ENCODE measurements around the gene SEPTIN6. TPM values are rescaled to one million over a fixed set of nuclear protein-coding genes. Genes with fewer than 3 reads are reported as not detected.

The SEPTIN6 gene
- total RNA-seq: 10 to 100 TPM; 79.7 to 84.0 TPM

GRCh38 chrX:119693040-119693995 lies at the start of gene SEPTIN6:
Gene SEPTIN6, minus strand, starts transcription at chrX:119693168. Its CDS starts 63 bp downstream, at chrX:119693105.
- Mint-ChIP-seq H3K9me3 (no peaks in the 10 kb centered on the region), H3K36me3 (no peaks in the 10 kb centered on the region), H3K27ac (peak within 1 kb of the TSS; percentile 99), H3K4me1 (ENCODE audit: low read depth in 2 of 2) (peaks cover 12 to 26% of the 10 kb centered on the region in 2 donors), H3K27me3 (no peaks in the 10 kb centered on the region), H3K4me3 (peak within 1 kb of the TSS; percentile 98)
- ATAC-seq: peak; percentile 80 to 85
- peak; percentile 88 for DNase-seq (ENCODE audit: low spot score)

- H3K36me3 Mint-ChIP-seq: no peaks in the 10 kb centered on the region
- no peak for ATAC-seq
- H3K27ac Mint-ChIP-seq: no peak overlapping the region
- no peak overlapping the region for H3K4me3 Mint-ChIP-seq
- H3K27me3 Mint-ChIP-seq: peaks cover 0 to 3% of the 10 kb centered on the region in 2 donors
- H3K9me3 Mint-ChIP-seq: no peaks in the 10 kb centered on the region
- no peak for DNase-seq (ENCODE audit: low spot score)
- no peaks in the 10 kb centered on the region for H3K4me1 Mint-ChIP-seq (ENCODE audit: low read depth in 2 of 2)
Observed at GRCh38 chrX:119738742-119739141, 45.8 kb upstream of the SEPTIN6 start.

GRCh38 chrX:119736206-119736764 lies 43.3 kb upstream of the SEPTIN6 start:
- Mint-ChIP-seq H3K4me3 (no peak overlapping the region), H3K36me3 (no peaks in the 10 kb centered on the region), H3K27me3 (peaks cover 0 to 8% of the 10 kb centered on the region in 2 donors), H3K27ac (no peak overlapping the region), H3K9me3 (no peaks in the 10 kb centered on the region), H3K4me1 (ENCODE audit: low read depth in 2 of 2) (no peaks in the 10 kb centered on the region)
- no peak for ATAC-seq
- no peak for DNase-seq (ENCODE audit: low spot score)

GRCh38 chrX:119735467-119735866 lies 42.5 kb upstream of the SEPTIN6 start:
- H3K4me3 Mint-ChIP-seq: no peak overlapping the region
- no peaks in the 10 kb centered on the region for H3K4me1 Mint-ChIP-seq (ENCODE audit: low read depth in 2 of 2)
- no peaks in the 10 kb centered on the region for H3K36me3 Mint-ChIP-seq
- H3K27me3 Mint-ChIP-seq: peaks cover 0 to 13% of the 10 kb centered on the region in 2 donors
- DNase-seq (ENCODE audit: low spot score): no peak
- no peak overlapping the region for H3K27ac Mint-ChIP-seq
- no peaks in the 10 kb centered on the region for H3K9me3 Mint-ChIP-seq
- ATAC-seq: peak in 1 of 2 donors; percentile 15

- no peak overlapping the region for H3K27ac Mint-ChIP-seq
- no peaks in the 10 kb centered on the region for H3K36me3 Mint-ChIP-seq
- ATAC-seq (peak in 1 of 2 donors; percentile 11), DNase-seq (ENCODE audit: low spot score) (no peak)
- no peaks in the 10 kb centered on the region for H3K9me3 Mint-ChIP-seq
- peaks cover 0 to 13% of the 10 kb centered on the region in 2 donors for H3K27me3 Mint-ChIP-seq
- no peaks in the 10 kb centered on the region for H3K4me1 Mint-ChIP-seq (ENCODE audit: low read depth in 2 of 2)
- H3K4me3 Mint-ChIP-seq: no peak overlapping the region
Observed at GRCh38 chrX:119734897-119735339, 42.0 kb upstream of the SEPTIN6 start.

GRCh38 chrX:119729408-119730201 lies 36.6 kb upstream of the SEPTIN6 start:
- Mint-ChIP-seq H3K27ac (no peak overlapping the region), H3K4me3 (no peak overlapping the region), H3K36me3 (no peaks in the 10 kb centered on the region), H3K9me3 (no peaks in the 10 kb centered on the region), H3K4me1 (ENCODE audit: low read depth in 2 of 2) (peaks cover 0 to 5% of the 10 kb centered on the region in 2 donors), H3K27me3 (peaks cover 0 to 10% of the 10 kb centered on the region in 2 donors)
- ATAC-seq (peak in 1 of 2 donors; percentile 77), DNase-seq (ENCODE audit: low spot score) (peak; percentile 73)

- H3K9me3 Mint-ChIP-seq: no peaks in the 10 kb centered on the region
- peaks cover 0 to 5% of the 10 kb centered on the region in 2 donors for H3K4me1 Mint-ChIP-seq (ENCODE audit: low read depth in 2 of 2)
- no peak overlapping the region for H3K27ac Mint-ChIP-seq
- no peak for DNase-seq (ENCODE audit: low spot score)
- no peak overlapping the region for H3K4me3 Mint-ChIP-seq
- ATAC-seq: no peak
- H3K36me3 Mint-ChIP-seq: no peaks in the 10 kb centered on the region
- H3K27me3 Mint-ChIP-seq: peaks cover 0 to 10% of the 10 kb centered on the region in 2 donors
Observed at GRCh38 chrX:119728487-119728886, 35.5 kb upstream of the SEPTIN6 start.

GRCh38 chrX:119726900-119727555 lies 34.1 kb upstream of the SEPTIN6 start:
- Mint-ChIP-seq H3K4me3 (peak overlapping the region; percentile 14), H3K36me3 (no peaks in the 10 kb centered on the region), H3K4me1 (ENCODE audit: low read depth in 2 of 2) (peaks cover 0 to 5% of the 10 kb centered on the region in 2 donors), H3K9me3 (no peaks in the 10 kb centered on the region), H3K27me3 (peaks cover 0 to 10% of the 10 kb centered on the region in 2 donors), H3K27ac (no peak overlapping the region)
- DNase-seq (ENCODE audit: low spot score) (no peak), ATAC-seq (no peak)

GRCh38 chrX:119721926-119722325 lies 29.0 kb upstream of the SEPTIN6 start:
- H3K27ac Mint-ChIP-seq: no peak overlapping the region
- H3K9me3 Mint-ChIP-seq: no peaks in the 10 kb centered on the region
- DNase-seq (ENCODE audit: low spot score): no peak
- H3K36me3 Mint-ChIP-seq: no peaks in the 10 kb centered on the region
- no peaks in the 10 kb centered on the region for H3K27me3 Mint-ChIP-seq
- peaks cover 0 to under 1% of the 10 kb centered on the region in 2 donors for H3K4me1 Mint-ChIP-seq (ENCODE audit: low read depth in 2 of 2)
- H3K4me3 Mint-ChIP-seq: no peak overlapping the region
- ATAC-seq: no peak

- Mint-ChIP-seq H3K4me3 (no peak overlapping the region), H3K9me3 (no peaks in the 10 kb centered on the region), H3K27ac (no peak overlapping the region), H3K36me3 (no peaks in the 10 kb centered on the region), H3K4me1 (ENCODE audit: low read depth in 2 of 2) (no peaks in the 10 kb centered on the region), H3K27me3 (no peaks in the 10 kb centered on the region)
- DNase-seq (ENCODE audit: low spot score) (no peak), ATAC-seq (no peak)
Observed at GRCh38 chrX:119721487-119721886, 28.5 kb upstream of the SEPTIN6 start.

- ATAC-seq (no peak), DNase-seq (ENCODE audit: low spot score) (no peak)
- Mint-ChIP-seq H3K4me1 (ENCODE audit: low read depth in 2 of 2) (no peaks in the 10 kb centered on the region), H3K36me3 (no peaks in the 10 kb centered on the region), H3K4me3 (no peak overlapping the region), H3K27me3 (peaks cover 0 to 8% of the 10 kb centered on the region in 2 donors), H3K27ac (no peak overlapping the region), H3K9me3 (no peaks in the 10 kb centered on the region)
Observed at GRCh38 chrX:119709630-119710029, 16.7 kb upstream of the SEPTIN6 start.

- Mint-ChIP-seq H3K27me3 (peaks cover 0 to 10% of the 10 kb centered on the region in 2 donors), H3K27ac (no peak overlapping the region), H3K4me1 (ENCODE audit: low read depth in 2 of 2) (no peaks in the 10 kb centered on the region), H3K4me3 (no peak overlapping the region), H3K36me3 (no peaks in the 10 kb centered on the region), H3K9me3 (no peaks in the 10 kb centered on the region)
- no peak for ATAC-seq
- DNase-seq (ENCODE audit: low spot score): no peak
Observed at GRCh38 chrX:119708936-119709335, 16.0 kb upstream of the SEPTIN6 start.

GRCh38 chrX:119706616-119707015 lies 13.6 kb upstream of the SEPTIN6 start:
- no peak overlapping the region for H3K4me3 Mint-ChIP-seq
- no peak overlapping the region for H3K27ac Mint-ChIP-seq
- H3K27me3 Mint-ChIP-seq: peaks cover 0 to 10% of the 10 kb centered on the region in 2 donors
- H3K9me3 Mint-ChIP-seq: no peaks in the 10 kb centered on the region
- no peak for ATAC-seq
- no peaks in the 10 kb centered on the region for H3K36me3 Mint-ChIP-seq
- no peaks in the 10 kb centered on the region for H3K4me1 Mint-ChIP-seq (ENCODE audit: low read depth in 2 of 2)
- DNase-seq (ENCODE audit: low spot score): no peak

All from natural killer cell treated with Interleukin-12 subunit alpha and Interleukin-12 subunit beta and Interleukin-15 and Interleukin-18, amount 100 ng/mL, for 72 hours (primary cell).